ENCODE measurements around the gene SMIM44.

Gene SMIM44

DNA sequence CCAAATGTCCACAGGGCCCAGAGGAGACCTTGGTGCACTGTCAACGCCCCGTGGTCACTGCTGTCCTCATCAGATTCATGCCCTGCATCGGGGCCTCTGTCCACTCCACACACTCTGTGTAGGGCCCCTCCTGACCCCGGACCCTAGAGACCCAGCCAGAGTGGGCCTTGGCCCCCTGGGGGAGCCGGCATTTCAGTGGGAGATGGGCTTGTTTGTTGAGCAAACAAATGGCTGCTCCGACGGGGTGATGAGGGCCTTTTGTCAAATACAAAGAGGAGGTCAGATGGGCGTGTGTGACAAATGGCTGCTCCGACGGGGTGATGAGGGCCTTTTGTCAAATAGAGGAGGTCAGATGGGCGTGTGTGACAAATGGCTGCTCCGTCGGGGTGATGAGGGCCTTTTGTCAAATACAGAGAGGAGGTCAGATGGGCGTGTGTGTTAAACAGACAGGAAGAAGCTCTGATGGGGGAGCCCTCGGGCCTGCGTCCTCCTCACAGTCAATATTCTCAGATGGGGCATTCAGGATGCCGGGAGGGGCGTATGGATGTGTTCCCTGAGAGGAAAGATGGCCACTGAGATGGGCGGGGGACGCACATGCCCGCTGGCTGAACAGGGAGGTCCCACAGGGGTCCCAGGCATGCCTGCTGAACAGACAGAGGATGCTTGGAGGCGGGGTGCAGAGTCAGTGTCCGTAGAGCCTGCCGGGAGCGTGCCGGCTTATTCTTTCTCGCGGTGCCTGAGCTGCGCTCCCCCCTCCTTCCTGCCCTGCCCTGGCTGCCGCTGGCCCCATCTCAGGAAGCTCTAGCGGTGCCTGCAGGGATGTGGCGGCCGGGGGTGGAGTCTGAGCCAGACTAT lies 39.2 kb downstream of the SMIM44 start:
- Mint-ChIP-seq H3K27me3 (no peaks in the 10 kb centered on the region), H3K36me3 (peaks cover 2% of the 10 kb centered on the region), H3K4me1 (no peaks in the 10 kb centered on the region), H3K4me3 (no peak overlapping the region), H3K9me3 (no peaks in the 10 kb centered on the region), H3K27ac (no peak overlapping the region)
- ATAC-seq (ENCODE audit: low read depth) (no peak), DNase-seq (ENCODE audit: low spot score in 2 of 2) (no peak)

DNA sequence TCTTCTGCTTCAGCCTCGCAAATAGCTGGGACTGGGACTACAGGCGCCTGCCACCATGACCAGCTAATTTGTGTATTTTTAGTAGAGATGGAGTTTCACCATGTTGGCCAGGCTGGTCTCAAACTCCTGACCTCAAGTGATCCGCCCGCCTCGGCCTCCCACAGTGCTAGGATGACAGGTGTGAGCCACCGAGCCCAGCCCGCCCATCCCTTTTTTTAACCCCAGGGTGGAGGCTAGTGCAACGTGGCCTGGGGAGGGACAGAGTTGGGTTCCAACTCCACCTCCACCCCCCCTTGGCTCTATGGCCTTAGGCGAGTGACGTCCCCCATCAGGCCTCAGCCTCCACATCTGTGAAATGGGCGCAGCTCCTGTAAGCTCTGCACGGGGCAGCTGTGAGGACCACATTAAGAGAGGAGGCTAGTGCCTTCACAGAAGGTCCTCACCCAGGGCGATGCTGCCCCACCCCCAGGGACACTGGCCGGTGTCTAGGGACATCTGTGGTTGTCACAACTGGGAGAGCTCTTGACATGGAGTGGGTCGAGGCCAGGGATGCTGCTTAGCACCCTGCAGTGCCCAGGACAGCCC lies 40.7 kb downstream of the SMIM44 start:
- H3K4me1 Mint-ChIP-seq: no peaks in the 10 kb centered on the region
- ATAC-seq (ENCODE audit: low read depth): no peak
- H3K27ac Mint-ChIP-seq: no peak overlapping the region
- no peaks in the 10 kb centered on the region for H3K27me3 Mint-ChIP-seq
- H3K36me3 Mint-ChIP-seq: peaks cover 2% of the 10 kb centered on the region
- H3K4me3 Mint-ChIP-seq: no peak overlapping the region
- no peaks in the 10 kb centered on the region for H3K9me3 Mint-ChIP-seq
- no peak for DNase-seq (ENCODE audit: low spot score in 2 of 2)

DNA sequence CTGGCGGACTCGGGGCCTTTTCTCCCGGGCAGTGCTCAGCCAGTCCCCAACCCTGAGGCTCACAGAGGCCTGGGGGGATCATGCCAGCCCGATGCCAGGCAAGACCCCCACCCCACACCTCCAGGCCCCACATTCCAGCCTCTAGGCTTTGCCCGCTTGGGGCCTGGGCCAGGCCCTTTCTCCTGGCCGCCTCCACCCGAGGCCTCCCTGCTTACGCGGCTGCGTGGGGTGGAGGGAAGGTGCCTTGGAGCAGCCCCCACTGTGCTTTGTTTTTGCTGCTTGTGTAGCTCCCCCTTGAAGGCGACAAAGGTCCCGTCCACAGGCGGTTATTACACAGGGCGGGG lies 41.3 kb downstream of the SMIM44 start:
- Mint-ChIP-seq H3K27me3 (no peaks in the 10 kb centered on the region), H3K36me3 (peaks cover 2% of the 10 kb centered on the region), H3K4me3 (no peak overlapping the region), H3K27ac (no peak overlapping the region), H3K9me3 (no peaks in the 10 kb centered on the region), H3K4me1 (no peaks in the 10 kb centered on the region)
- DNase-seq (ENCODE audit: low spot score in 2 of 2): no peak
- no peak for ATAC-seq (ENCODE audit: low read depth)

GRCh38 chr19:3441089-3441985 lies 41.9 kb downstream of the SMIM44 start:
- no peak for DNase-seq (ENCODE audit: low spot score in 2 of 2)
- no peaks in the 10 kb centered on the region for H3K4me1 Mint-ChIP-seq

DNA sequence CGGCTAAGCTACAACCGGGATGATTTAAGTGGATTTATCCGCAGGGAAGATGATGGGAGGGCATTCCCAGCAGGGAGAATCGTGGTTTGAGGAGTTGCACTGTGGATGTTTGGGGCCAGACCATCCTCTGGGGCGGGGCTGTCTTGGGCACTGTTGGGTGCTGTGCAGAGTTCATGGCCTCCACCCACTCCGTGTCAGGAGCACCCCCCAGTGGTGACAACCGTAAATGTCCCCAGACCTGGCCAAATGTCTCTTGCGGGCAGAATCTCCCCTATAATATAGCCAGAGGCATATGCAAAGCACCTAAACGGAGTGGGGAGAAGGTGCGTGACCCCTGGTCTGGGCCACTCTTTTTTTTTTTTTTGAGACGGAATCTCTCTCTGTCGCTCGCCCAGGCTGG lies 43.2 kb downstream of the SMIM44 start:
- peaks cover 2% of the 10 kb centered on the region for H3K36me3 Mint-ChIP-seq
- DNase-seq (ENCODE audit: low spot score in 2 of 2) (peak; percentile 53 to 60), ATAC-seq (ENCODE audit: low read depth) (peak; percentile 37)
- no peaks in the 10 kb centered on the region for H3K9me3 Mint-ChIP-seq
- no peaks in the 10 kb centered on the region for H3K27me3 Mint-ChIP-seq
- no peak overlapping the region for H3K27ac Mint-ChIP-seq
- no peak overlapping the region for H3K4me3 Mint-ChIP-seq
- peaks cover 6% of the 10 kb centered on the region for H3K4me1 Mint-ChIP-seq

More at GRCh38 chr19:3441089-3441985, 41.9 kb downstream of the SMIM44 start:
- H3K27me3 Mint-ChIP-seq: no peaks in the 10 kb centered on the region
- H3K27ac Mint-ChIP-seq: no peak overlapping the region
- H3K36me3 Mint-ChIP-seq: peaks cover 2% of the 10 kb centered on the region
- ATAC-seq (ENCODE audit: low read depth): no peak
- H3K9me3 Mint-ChIP-seq: no peaks in the 10 kb centered on the region
- no peak overlapping the region for H3K4me3 Mint-ChIP-seq

DNA sequence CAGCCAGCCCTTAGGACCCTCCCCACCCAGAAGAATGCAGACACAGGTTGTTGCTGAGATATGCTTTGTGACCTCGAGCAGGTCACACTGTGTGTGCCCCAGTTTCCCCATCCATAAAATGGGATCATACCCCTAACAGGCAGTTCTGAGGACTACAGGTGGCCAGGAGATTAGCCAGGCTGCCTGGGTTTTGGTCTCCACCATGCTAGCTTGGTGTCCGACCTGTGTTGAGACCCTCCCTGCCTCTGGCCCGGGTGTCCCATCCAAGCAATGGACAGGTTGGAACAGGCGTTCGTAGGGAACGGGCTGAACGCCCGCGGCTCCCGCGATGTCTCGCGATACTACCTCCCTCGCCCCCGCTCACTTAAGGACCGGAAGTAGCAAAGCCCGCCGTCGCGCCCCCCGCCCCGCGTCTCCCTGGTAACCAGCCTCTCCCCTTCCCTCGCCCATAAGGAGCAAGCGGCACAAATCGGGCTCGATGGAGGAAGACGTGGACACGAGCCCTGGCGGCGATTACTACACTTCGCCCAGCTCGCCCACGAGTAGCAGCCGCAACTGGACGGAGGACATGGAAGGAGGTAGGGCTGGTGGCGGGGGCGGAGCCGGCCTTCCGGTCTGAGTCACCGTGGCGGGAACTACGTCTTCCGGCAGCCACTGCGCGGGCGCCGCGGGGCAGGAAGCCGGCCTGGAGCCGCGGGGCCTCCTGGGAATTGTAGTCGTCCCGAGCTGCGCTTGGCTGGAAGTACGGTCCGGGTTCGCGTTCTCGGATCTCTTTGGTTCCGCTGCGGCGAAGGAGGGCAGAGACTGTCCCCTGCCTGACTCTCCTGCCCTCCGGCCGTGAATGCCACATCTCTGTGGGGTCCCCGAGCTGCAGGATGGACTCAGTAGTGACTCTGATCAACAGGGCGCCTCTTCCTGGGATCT lies 48.3 kb downstream of the SMIM44 start:
- no peaks in the 10 kb centered on the region for H3K9me3 Mint-ChIP-seq
- H3K4me3 Mint-ChIP-seq: peak overlapping the region; percentile 97
- peak overlapping the region; percentile 95 for H3K27ac Mint-ChIP-seq
- DNase-seq (ENCODE audit: low spot score in 2 of 2) (peak; percentile 93 to 96), ATAC-seq (ENCODE audit: low read depth) (peak; percentile 95)
- H3K36me3 Mint-ChIP-seq: peaks cover 2% of the 10 kb centered on the region
- no peaks in the 10 kb centered on the region for H3K27me3 Mint-ChIP-seq
- peaks cover 17% of the 10 kb centered on the region for H3K4me1 Mint-ChIP-seq

DNA sequence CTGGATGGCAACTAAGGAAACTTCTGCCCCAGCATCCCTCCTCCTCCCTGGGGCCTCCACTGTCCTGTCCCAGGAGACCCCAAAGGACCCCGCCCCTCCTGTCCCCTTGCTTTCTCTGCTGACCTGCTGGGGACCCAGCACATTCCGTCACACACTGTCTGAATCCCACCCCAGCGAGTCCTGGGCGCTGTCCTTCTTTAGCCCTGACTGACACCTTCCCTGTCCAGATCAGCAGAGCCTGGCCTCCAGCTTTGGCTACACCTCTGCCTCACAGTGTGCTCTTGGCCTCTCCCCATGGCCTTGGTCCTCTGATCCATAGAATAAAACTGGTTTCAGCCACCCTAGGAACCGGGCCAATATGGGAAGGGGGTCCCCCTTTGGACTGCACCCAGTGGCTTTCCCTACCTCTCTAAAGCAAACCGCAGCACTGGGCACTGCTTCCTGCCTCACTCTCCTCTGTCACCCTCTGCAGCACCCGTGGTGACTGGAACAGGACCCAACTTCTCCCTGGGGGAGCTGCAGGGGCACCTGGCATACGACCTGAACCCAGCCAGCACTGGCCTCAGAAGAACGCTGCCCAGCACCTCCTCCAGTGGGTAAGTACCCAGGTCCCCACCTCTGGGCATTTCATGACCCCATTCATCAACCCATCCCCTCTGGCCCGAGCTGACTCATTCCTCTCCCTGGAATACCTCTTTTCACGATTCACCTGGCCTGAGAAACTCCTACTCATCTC lies 49.3 kb downstream of the SMIM44 start:
- peak in 1 of 2 donors; percentile 24 for DNase-seq (ENCODE audit: low spot score in 2 of 2)
- Mint-ChIP-seq H3K9me3 (no peaks in the 10 kb centered on the region), H3K4me1 (peaks cover 17% of the 10 kb centered on the region), H3K4me3 (peak overlapping the region; percentile 97), H3K27me3 (no peaks in the 10 kb centered on the region), H3K36me3 (peaks cover 2% of the 10 kb centered on the region), H3K27ac (peak overlapping the region; percentile 95)
- no peak for ATAC-seq (ENCODE audit: low read depth)

DNA sequence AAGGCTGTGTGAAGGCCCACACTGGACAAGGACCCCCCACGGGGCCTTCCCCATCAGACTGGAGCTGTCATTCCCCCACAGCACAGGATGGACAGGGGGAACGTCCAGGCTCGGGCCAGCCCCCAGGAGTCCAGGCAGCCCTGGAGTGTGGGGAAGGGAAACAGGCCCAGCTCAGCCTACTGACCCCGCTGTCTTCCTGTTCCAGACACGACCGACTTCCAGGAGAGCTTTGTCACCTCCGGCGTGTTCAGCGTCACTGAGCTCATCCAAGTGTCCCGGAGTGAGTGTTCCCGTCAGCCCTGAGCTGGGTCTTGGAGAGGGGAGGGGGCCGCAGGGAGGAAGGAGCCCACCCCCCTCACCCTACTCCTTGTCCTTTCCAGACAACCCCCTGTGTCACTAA lies 49.9 kb downstream of the SMIM44 start:
- H3K4me3 Mint-ChIP-seq: no peak overlapping the region
- peaks cover 2% of the 10 kb centered on the region for H3K36me3 Mint-ChIP-seq
- no peak overlapping the region for H3K27ac Mint-ChIP-seq
- ATAC-seq (ENCODE audit: low read depth) (no peak), DNase-seq (ENCODE audit: low spot score in 2 of 2) (no peak)
- no peaks in the 10 kb centered on the region for H3K27me3 Mint-ChIP-seq
- no peaks in the 10 kb centered on the region for H3K9me3 Mint-ChIP-seq
- peaks cover 17% of the 10 kb centered on the region for H3K4me1 Mint-ChIP-seq
